Ishikawa (cell line): ENCODE results near the gene GATAD2B.

Source experiments
- CEBPB ChIP-seq: IDR thresholded peaks from 2 replicates; pipeline ENCODE4 v1.6.1; 2012
- CREB1 ChIP-seq: IDR thresholded peaks from 2 replicates; pipeline ENCODE4 v1.6.1; 2012; ENCODE audit warnings: low read depth
- EGR1 ChIP-seq: IDR thresholded peaks from 2 replicates; pipeline ENCODE4 v1.6.1; 2012
- EP300 ChIP-seq: IDR thresholded peaks from 2 replicates; pipeline ENCODE4 v1.6.1; 2012; ENCODE audit warnings: borderline replicate concordance
- FOXM1 ChIP-seq: IDR thresholded peaks from 2 replicates; pipeline ENCODE4 v1.6.1; 2012; ENCODE audit warnings: low read depth, borderline replicate concordance
- NFIC ChIP-seq: IDR thresholded peaks from 2 replicates; pipeline ENCODE4 v1.6.1; 2012
- RAD21 ChIP-seq: IDR thresholded peaks from 2 replicates; pipeline ENCODE4 v1.6.1; 2012; ENCODE audit warnings: low read depth
- TAF1 ChIP-seq: IDR thresholded peaks from 2 replicates; pipeline ENCODE4 v1.6.1; 2012; ENCODE audit warnings: low read depth, mild to moderate bottlenecking
- TCF12 ChIP-seq: IDR thresholded peaks from 2 replicates; pipeline ENCODE4 v1.6.1; 2012; ENCODE audit warnings: low read depth
- TEAD4 ChIP-seq: IDR thresholded peaks from 2 replicates; pipeline ENCODE4 v1.6.1; 2012
- YY1 ChIP-seq: IDR thresholded peaks from 2 replicates; pipeline ENCODE4 v1.6.1; 2012; ENCODE audit warnings: low read depth
- ZBTB7A ChIP-seq: IDR thresholded peaks from 2 replicates; pipeline ENCODE4 v1.6.1; 2012; ENCODE audit warnings: low read depth
- TF ChIP-seq, protein P1 (sequence below): IDR thresholded peaks from 2 replicates; pipeline ENCODE4 v1.6.1; 2012
- TF ChIP-seq, protein P2 (sequence below): IDR thresholded peaks from 2 replicates; pipeline ENCODE4 v1.6.1; 2012
- TF ChIP-seq, protein P3 (sequence below): IDR thresholded peaks from 2 replicates; pipeline ENCODE4 v1.6.1; 2012; ENCODE audit warnings: low read depth, mild to moderate bottlenecking

Gene GATAD2B

DNA sequence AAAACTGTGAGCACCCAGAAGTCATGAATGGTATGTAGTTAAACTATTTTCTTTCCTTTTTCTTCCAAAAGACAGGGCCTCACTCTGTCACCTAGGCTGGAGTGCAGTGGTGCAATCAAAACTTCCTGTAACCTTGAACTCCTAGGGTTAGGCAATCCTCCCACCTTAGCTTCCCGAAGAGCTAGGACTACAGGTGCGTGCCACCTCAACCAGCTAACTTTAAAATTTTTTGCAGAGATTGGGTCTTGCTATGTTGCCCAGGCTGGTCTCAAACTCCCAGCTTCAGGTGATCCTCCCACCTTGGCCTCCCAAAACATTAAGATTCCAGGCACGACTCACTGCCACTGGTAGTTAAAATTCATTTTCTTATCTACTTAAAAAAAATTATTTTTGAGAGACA lies 62.5 kb downstream of the GATAD2B start:
- no peak for TF ChIP-seq FOXM1
- TF ChIP-seq TEAD4: no peak
- no peak for TF ChIP-seq EP300
- TF ChIP-seq, protein P1, sequence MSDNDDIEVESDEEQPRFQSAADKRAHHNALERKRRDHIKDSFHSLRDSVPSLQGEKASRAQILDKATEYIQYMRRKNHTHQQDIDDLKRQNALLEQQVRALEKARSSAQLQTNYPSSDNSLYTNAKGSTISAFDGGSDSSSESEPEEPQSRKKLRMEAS: no peak
- TF ChIP-seq, protein P2, sequence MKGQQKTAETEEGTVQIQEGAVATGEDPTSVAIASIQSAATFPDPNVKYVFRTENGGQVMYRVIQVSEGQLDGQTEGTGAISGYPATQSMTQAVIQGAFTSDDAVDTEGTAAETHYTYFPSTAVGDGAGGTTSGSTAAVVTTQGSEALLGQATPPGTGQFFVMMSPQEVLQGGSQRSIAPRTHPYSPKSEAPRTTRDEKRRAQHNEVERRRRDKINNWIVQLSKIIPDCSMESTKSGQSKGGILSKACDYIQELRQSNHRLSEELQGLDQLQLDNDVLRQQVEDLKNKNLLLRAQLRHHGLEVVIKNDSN: no peak
- TF ChIP-seq TCF12: no peak
- TF ChIP-seq ZBTB7A: no peak
- no peak for TF ChIP-seq EGR1
- TF ChIP-seq RAD21: no peak
- no peak for TF ChIP-seq NFIC
- TF ChIP-seq CEBPB: no peak
- no peak for TF ChIP-seq TAF1
- no peak for TF ChIP-seq YY1
- no peak for TF ChIP-seq CREB1
- TF ChIP-seq, protein P3, sequence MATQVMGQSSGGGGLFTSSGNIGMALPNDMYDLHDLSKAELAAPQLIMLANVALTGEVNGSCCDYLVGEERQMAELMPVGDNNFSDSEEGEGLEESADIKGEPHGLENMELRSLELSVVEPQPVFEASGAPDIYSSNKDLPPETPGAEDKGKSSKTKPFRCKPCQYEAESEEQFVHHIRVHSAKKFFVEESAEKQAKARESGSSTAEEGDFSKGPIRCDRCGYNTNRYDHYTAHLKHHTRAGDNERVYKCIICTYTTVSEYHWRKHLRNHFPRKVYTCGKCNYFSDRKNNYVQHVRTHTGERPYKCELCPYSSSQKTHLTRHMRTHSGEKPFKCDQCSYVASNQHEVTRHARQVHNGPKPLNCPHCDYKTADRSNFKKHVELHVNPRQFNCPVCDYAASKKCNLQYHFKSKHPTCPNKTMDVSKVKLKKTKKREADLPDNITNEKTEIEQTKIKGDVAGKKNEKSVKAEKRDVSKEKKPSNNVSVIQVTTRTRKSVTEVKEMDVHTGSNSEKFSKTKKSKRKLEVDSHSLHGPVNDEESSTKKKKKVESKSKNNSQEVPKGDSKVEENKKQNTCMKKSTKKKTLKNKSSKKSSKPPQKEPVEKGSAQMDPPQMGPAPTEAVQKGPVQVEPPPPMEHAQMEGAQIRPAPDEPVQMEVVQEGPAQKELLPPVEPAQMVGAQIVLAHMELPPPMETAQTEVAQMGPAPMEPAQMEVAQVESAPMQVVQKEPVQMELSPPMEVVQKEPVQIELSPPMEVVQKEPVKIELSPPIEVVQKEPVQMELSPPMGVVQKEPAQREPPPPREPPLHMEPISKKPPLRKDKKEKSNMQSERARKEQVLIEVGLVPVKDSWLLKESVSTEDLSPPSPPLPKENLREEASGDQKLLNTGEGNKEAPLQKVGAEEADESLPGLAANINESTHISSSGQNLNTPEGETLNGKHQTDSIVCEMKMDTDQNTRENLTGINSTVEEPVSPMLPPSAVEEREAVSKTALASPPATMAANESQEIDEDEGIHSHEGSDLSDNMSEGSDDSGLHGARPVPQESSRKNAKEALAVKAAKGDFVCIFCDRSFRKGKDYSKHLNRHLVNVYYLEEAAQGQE: no peak

DNA sequence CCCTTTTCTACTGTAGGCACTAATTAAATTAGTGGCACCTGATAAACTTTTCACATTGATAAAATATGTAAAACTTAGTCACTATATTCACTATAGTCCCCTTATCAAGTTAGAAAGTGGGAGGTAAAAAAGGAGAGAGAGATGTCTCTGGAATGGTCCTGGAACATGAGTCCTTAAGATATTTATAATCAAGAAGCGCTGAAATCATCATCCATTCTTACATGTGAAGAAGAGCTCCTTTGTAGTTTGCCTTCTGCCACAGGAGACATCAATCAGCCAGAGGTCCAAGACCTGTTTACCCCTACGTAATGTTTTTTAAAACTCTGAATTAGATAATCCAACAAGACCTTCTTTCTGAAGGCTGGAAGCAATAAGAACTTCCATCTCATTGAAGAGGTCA lies 65.3 kb downstream of the GATAD2B start:
- TF ChIP-seq ZBTB7A (no peak), TEAD4 (no peak), RAD21 (no peak), YY1 (no peak), NFIC (no peak), FOXM1 (no peak), EGR1 (no peak), CEBPB (no peak), TAF1 (no peak), CREB1 (no peak), EP300 (no peak)
- TF ChIP-seq, protein P2: no peak
- TF ChIP-seq, protein P3: no peak

DNA sequence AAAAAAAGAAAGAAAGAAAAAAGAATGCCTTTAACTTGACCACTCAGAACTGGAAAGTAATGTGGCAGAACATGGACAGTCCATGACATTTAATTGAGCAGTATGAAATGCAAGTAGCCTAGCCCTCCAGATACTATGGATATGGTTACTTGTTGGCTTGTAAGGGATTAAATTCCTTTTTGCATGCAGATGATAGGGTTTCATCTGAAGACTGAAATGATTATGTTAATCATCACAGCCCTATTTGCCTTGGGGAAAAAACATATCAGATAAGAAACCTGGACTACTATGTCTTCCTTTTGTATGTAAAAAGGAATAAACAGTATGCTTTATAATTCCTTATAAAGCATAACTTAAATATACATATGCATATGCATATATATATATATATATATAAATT lies 66.0 kb downstream of the GATAD2B start:
- TF ChIP-seq YY1 (no peak), NFIC (no peak)

DNA sequence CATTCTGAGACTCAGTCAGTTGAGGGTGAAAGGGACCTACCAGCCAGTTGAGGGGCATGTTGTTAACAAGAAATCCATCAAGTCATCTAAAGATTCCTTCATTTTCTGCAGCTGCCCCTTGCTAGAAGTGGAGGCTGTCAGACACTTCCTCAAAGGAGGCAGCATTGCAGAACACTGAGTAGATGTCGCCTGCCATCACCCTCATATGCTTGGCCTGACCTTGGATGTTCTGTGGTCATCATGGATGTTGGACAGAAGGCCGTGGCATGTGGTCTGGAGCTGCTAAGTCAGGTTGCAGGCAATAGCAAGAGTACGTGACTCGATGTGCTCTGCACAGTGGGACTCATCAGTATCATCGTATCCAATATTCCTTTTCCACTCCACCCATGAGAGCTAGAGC lies 70.6 kb downstream of the GATAD2B start:
- TF ChIP-seq EP300: no peak

DNA sequence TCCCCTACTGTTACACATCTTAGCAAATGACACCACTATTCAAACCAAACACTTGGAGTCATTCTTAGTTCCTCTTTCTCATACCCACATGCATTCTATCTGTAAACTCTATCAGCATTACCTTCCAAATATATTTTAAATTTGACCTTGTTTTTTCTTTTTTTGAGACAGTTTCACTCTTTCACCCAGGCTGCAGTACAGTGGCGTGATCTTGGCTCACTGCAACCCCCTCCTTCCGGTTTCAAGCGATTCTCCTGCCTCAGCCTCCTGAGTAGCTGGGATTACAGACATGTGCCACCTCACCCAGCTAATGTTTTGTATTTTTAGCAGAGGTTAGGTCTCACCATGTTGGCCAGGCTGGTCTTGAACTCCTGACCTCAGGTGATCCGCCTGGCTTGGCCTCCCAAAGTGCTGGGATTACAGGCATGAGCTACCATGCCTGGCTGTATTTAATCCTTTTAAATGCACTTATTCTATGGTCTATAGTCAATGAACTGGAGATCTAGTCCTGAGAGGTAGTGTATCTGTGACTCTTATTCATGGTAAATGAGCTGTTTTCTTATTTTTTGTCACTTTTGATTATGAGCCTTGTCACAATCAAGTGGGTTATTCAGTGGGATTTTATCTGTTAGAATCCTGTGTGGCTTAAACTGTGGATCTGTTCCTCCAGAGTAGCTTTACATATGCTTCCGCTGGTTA lies 73.1 kb downstream of the GATAD2B start:
- no peak for TF ChIP-seq ZBTB7A
- TF ChIP-seq CREB1: no peak
- TF ChIP-seq, protein P2: no peak
- TF ChIP-seq YY1: no peak
- TF ChIP-seq TEAD4: no peak
- TF ChIP-seq EGR1: no peak
- TF ChIP-seq, protein P1: no peak
- no peak for TF ChIP-seq RAD21

DNA sequence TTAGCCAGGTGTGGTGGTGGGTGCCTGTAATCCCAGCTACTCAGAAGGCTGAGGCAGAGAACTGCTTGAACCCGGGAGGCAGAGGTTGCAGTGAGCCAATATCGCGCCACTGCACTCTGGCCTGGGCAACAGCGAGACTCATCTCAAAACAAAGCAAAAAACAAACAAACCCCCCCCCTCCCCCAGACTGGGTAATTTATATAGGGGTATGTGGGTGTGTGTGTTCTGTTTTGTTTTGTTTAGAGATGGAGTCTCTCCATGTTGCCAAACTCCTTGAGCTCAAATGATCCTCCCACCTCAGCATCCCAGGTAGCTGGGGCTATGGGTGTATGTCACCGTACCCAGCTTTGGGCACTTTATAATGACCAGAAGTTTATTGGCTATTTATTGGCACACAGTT lies 74.0 kb downstream of the GATAD2B start:
- TF ChIP-seq TCF12 (no peak), NFIC (no peak), YY1 (no peak)
